SK-N-SH treated with all-trans-retinoic acid at 6 μM for 48 hours (cell line): ENCODE data around the gene PLD3.

Experiments
- POU6F1 ChIP-seq: fragments of 250-450 bp; sonication (Bioruptor Pico); IDR thresholded peaks from 2 replicates; pipeline ENCODE4 v1.8.0; 2021; ENCODE audit warnings: low read depth, mild to moderate bottlenecking, moderate library complexity, borderline replicate concordance
- PPARA ChIP-seq: fragments of 250-450 bp; sonication (Bioruptor Pico); IDR thresholded peaks from 2 replicates; pipeline ENCODE4 v1.5.0; 2020; ENCODE audit warnings: mild to moderate bottlenecking, borderline replicate concordance

DNA sequence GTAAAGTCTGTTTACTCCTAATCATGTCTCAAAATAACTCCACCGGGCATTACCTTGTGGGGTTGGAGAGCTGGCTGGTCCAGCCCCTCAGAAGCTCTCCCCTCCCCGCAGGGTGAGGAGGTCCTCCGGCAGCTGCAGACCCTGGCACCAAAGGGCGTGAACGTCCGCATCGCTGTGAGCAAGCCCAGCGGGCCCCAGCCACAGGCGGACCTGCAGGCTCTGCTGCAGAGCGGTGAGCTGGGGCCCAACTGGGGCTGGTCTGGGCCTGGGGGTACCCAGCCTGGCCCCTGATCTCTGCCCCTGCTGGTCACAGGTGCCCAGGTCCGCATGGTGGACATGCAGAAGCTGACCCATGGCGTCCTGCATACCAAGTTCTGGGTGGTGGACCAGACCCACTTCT, 21.3 kb downstream of the PLD3 start:
- TF ChIP-seq PPARA (CRISPR knock-in tag) (no peak), POU6F1 (no peak)
